Fibroblast of the aortic adventitia (primary cell): ENCODE results near the gene FGF14. TPM values are rescaled to one million over a fixed set of nuclear protein-coding genes. Genes with fewer than 3 reads are reported as not detected.

ENCODE experiments used
- DNase-seq: peaks from one replicate; pipeline ENCODE4 v3.0.0-alpha.2; 2010; ENCODE audit warnings: low read depth
- H3K4me3 ChIP-seq: 2 replicates; pipeline ENCODE4 v1.5.1; 2011; ENCODE audit warnings: low read depth, mild to moderate bottlenecking, control low read depth, low read length, moderate library complexity
- total RNA-seq: library from RNA; depleted of rRNA; stranded (reverse); fragments of >200 nt; gene quantifications from 2 replicates; pipeline ENCODE4 v1.2.3, GENCODE V29; 2012; ENCODE audit warnings: low replicate concordance
- TF ChIP-seq, protein P1 (sequence below): IDR thresholded peaks from 2 replicates; pipeline ENCODE4 v1.5.1; 2011; ENCODE audit warnings: mild to moderate bottlenecking, low read length, control low read depth, inconsistent platforms; ENCODE audit not compliant: insufficient read depth

The FGF14 gene
- total RNA-seq, 1 donor = 1.4 TPM

- TF ChIP-seq, protein P1, sequence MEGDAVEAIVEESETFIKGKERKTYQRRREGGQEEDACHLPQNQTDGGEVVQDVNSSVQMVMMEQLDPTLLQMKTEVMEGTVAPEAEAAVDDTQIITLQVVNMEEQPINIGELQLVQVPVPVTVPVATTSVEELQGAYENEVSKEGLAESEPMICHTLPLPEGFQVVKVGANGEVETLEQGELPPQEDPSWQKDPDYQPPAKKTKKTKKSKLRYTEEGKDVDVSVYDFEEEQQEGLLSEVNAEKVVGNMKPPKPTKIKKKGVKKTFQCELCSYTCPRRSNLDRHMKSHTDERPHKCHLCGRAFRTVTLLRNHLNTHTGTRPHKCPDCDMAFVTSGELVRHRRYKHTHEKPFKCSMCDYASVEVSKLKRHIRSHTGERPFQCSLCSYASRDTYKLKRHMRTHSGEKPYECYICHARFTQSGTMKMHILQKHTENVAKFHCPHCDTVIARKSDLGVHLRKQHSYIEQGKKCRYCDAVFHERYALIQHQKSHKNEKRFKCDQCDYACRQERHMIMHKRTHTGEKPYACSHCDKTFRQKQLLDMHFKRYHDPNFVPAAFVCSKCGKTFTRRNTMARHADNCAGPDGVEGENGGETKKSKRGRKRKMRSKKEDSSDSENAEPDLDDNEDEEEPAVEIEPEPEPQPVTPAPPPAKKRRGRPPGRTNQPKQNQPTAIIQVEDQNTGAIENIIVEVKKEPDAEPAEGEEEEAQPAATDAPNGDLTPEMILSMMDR = no peak
- no peak overlapping the region for H3K4me3 ChIP-seq
Observed at GRCh38 chr13:101949681-101950080, 452.2 kb downstream of the FGF14 start.

GRCh38 chr13:101946401-101946800, 455.4 kb downstream of the FGF14 start:
- TF ChIP-seq, protein P1 = no peak
- H3K4me3 ChIP-seq = no peak overlapping the region
- DNase-seq = no peak

More at GRCh38 chr13:101949681-101950080, 452.2 kb downstream of the FGF14 start:
- DNase-seq = no peak

- TF ChIP-seq, protein P1 = no peak
- DNase-seq = no peak
- no peak overlapping the region for H3K4me3 ChIP-seq
Observed at GRCh38 chr13:101945435-101945834, 456.4 kb downstream of the FGF14 start.

DNA sequence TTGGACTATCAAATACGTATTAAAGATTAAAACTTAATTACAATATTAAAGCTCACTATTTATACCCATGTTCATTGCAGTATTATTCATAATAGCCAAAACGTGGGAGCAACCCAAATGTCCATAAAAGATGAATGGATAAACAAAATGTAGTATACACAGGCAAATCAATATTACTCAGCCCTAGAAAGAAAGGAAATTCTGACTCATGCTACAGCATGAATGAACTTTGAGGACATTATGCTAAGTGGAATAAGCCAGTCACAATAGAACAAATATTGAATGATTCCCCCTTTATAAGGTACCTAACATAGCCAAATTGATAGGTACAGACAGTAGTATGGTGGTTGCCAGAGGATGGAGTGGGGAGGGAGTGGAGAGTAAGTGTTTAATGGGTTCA, 457.3 kb downstream of the FGF14 start:
- no peak for DNase-seq
- H3K4me3 ChIP-seq = no peak overlapping the region
- TF ChIP-seq, protein P1 = no peak

- TF ChIP-seq, protein P1 = no peak
- no peak for DNase-seq
Observed at GRCh38 chr13:101942535-101943157, 459.2 kb downstream of the FGF14 start.

DNA sequence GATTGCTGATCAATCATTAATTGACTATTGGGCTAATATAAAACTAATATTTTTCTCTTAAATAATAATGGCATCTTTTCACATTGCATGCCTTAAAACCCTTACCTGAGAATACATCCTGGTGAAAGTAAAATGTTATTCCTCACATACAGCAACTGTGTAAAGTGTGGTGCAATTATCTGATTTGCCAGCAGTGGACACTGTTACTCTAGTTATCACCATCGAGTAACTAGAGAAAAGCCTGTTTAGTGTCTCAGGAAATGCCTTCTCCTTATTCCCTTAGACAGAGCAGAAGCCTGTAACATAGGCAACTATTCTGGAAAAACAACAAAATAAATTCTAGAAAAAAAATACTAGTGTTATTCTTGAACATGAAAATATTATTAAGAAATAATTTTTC, 459.8 kb downstream of the FGF14 start:
- peak; percentile 48 for DNase-seq
- H3K4me3 ChIP-seq = no peak overlapping the region
- TF ChIP-seq, protein P1 = peak; percentile 67

More at GRCh38 chr13:101942535-101943157, 459.2 kb downstream of the FGF14 start:
- H3K4me3 ChIP-seq = no peak overlapping the region
